ENCODE results near the gene CIB4. TPM values are rescaled to one million over a fixed set of nuclear protein-coding genes. Genes with fewer than 3 reads are reported as not detected.

CIB4 gene
- total and polyA plus RNA-seq, 2 of the 4 experiments (the other 2 are of a cell fraction): not detected

DNA sequence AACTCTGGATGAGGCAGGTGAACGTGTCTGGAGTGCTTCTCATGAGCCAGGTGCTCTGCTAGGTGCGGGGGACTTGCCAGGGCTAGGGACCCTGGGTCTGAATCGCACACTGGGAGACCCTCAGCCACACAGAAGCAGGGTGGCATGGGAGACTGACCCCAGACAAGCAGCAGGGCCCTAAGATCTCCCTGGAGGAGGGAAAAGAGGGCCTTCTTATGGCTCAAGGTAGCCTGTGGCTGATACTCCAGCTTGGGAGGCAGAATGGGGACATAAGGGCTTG is 12.8 kb upstream of the CIB4 start:
- TF ChIP-seq FOS (IDR thresholded peaks at IDR 0.05; ENCODE audit: low read depth, low read length) (no peak), POLR2A (IDR thresholded peaks at IDR 0.05; ENCODE audit: low read depth, low read length) (no peak)
- TF ChIP-seq, protein P1, sequence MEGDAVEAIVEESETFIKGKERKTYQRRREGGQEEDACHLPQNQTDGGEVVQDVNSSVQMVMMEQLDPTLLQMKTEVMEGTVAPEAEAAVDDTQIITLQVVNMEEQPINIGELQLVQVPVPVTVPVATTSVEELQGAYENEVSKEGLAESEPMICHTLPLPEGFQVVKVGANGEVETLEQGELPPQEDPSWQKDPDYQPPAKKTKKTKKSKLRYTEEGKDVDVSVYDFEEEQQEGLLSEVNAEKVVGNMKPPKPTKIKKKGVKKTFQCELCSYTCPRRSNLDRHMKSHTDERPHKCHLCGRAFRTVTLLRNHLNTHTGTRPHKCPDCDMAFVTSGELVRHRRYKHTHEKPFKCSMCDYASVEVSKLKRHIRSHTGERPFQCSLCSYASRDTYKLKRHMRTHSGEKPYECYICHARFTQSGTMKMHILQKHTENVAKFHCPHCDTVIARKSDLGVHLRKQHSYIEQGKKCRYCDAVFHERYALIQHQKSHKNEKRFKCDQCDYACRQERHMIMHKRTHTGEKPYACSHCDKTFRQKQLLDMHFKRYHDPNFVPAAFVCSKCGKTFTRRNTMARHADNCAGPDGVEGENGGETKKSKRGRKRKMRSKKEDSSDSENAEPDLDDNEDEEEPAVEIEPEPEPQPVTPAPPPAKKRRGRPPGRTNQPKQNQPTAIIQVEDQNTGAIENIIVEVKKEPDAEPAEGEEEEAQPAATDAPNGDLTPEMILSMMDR (conservative IDR thresholded peaks at IDR 0.05; ENCODE audit: low read depth, low read length): no peak
- no peak overlapping the region for H2BK20ac ChIP-seq (ENCODE audit: low read depth, low read length)
- ChIA-PET CTCF (no interaction called here), POLR2A (ENCODE audit: unreplicated experiment) (no interaction called here)
- no peaks in the 10 kb centered on the region for H3K79me1 ChIP-seq (ENCODE audit: low read depth in 1 of 2, low read length in 2 of 2)
- H2BK120ac ChIP-seq (ENCODE audit: low read depth, low read length): no peak overlapping the region
- no peak overlapping the region for H3K9ac ChIP-seq (ENCODE audit: low read depth, low read length)
- no peak overlapping the region for H3K4me2 ChIP-seq (ENCODE audit: low read depth, low read length)
- intact Hi-C loops (cut with micrococcal nuclease) (no loop called here), dilution Hi-C loops (cut with HindIII; ENCODE audit: low sequenced_read_pairs, unreplicated experiment) (no loop called here), in situ Hi-C loops (cut with MboI; ENCODE audit: low sequenced_read_pairs) (no loop called here)
- H2AK9ac ChIP-seq (replicated peaks; ENCODE audit: low read depth, low read length, poor library complexity): no peak overlapping the region
- H3K9me3 ChIP-seq (ENCODE audit: control insufficient read depth, insufficient read depth, low read length): peaks cover 3% of the 10 kb centered on the region
- DNase-seq (no peak), ATAC-seq (ENCODE audit: low read depth) (no peak)
- H2AK5ac ChIP-seq (ENCODE audit: low read depth, low read length): no peak overlapping the region
- no peak overlapping the region for H3K4ac ChIP-seq (ENCODE audit: low read depth, low read length)
- peaks cover 41% of the 10 kb centered on the region for H3K27me3 ChIP-seq (ENCODE audit: control insufficient read depth, insufficient read depth, low read length)
- no peaks in the 10 kb centered on the region for H3K9me1 ChIP-seq (ENCODE audit: insufficient read depth, low read length)
- H2BK15ac ChIP-seq (ENCODE audit: low read depth, low read length): no peak overlapping the region
- H2AFZ ChIP-seq (replicated peaks; ENCODE audit: low read length, poor library complexity): no peak overlapping the region
- no peak overlapping the region for H4K91ac ChIP-seq (ENCODE audit: insufficient read depth, low read depth, low read length)
- peaks cover 2% of the 10 kb centered on the region; the same call in 1 of the 2 replicates for H3K4me1 ChIP-seq (ENCODE audit: control insufficient read depth, insufficient read depth, low read length)
- no peak overlapping the region for H3K18ac ChIP-seq (ENCODE audit: low read depth, low read length)
- no peak overlapping the region for H3K56ac ChIP-seq (ENCODE audit: extremely low read depth, insufficient read depth, low read length)
- no peaks in the 10 kb centered on the region for H3K36me3 ChIP-seq (ENCODE audit: control insufficient read depth, insufficient read depth, low read length)
- no peak overlapping the region for H2BK5ac ChIP-seq (ENCODE audit: low read depth, low read length, poor library complexity, severe bottlenecking)
- no peak overlapping the region for H4K5ac ChIP-seq (ENCODE audit: low read depth, low read length)
- no peak overlapping the region for H3K27ac ChIP-seq (ENCODE audit: insufficient read depth, low read length)
- H3K23ac ChIP-seq (ENCODE audit: low read depth, low read length): no peak overlapping the region
- H3K4me3 ChIP-seq (ENCODE audit: insufficient read depth, low read depth, low read length): no peak overlapping the region
- no CpG with 5 or more reads among the region's 3 CpGs for WGBS, 2 experiments (ENCODE audit: extremely low coverage in 2 of 2, insufficient read length in 1 of 2)
- H4K20me1 ChIP-seq (ENCODE audit: insufficient read depth, low read length): no peaks in the 10 kb centered on the region
- H3K14ac ChIP-seq (replicated peaks; ENCODE audit: low read depth, low read length): no peak overlapping the region
- H4K8ac ChIP-seq (ENCODE audit: low read depth in 2 of 2, low read length in 2 of 2): no peak overlapping the region
- no TSS peak for BruUV-seq (replicated peaks)

Measured in IMR-90 (cell line).